Stimulated activated effector memory CD8-positive, alpha-beta T cell treated with anti-CD3 and anti-CD28 coated beads, Interleukin-12 subunit alpha, Interleukin-12 subunit beta, amount 100 ng/mL, for 72 hours (primary cell): ENCODE results near the gene CLCNKB.

ENCODE experiments used
- ATAC-seq: fragments of 150-1000 bp; cut with Tn5 transposase; 2 replicates; pipeline ENCODE4 v1.10.0; 2021
- DNase-seq, 2 donors: peaks; one replicate each; pipeline ENCODE4 v3.0.0; 2021 to 2022; ENCODE audit warnings: low spot score in 2 of 2
- H3K27ac Mint-ChIP-seq: one replicate; pipeline ENCODE4 v1.8.0; 2022; ENCODE audit warnings: mild to moderate bottlenecking, mixed read lengths
- H3K36me3 Mint-ChIP-seq: one replicate; pipeline ENCODE4 v1.8.0; 2022; ENCODE audit warnings: mild to moderate bottlenecking, mixed read lengths
- H3K4me1 Mint-ChIP-seq: one replicate; pipeline ENCODE4 v1.8.0; 2022; ENCODE audit warnings: mixed read lengths
- H3K4me3 Mint-ChIP-seq: one replicate; pipeline ENCODE4 v1.8.0; 2022; ENCODE audit warnings: mild to moderate bottlenecking, mixed read lengths
- H3K9me3 Mint-ChIP-seq: one replicate; pipeline ENCODE4 v1.8.0; 2022; ENCODE audit warnings: mixed read lengths

CLCNKB gene

GRCh38 chr1:16101623-16102022 lies 58.0 kb downstream of the CLCNKB start:
- Mint-ChIP-seq H3K36me3 (no peaks in the 10 kb centered on the region), H3K27ac (no peak overlapping the region), H3K4me3 (no peak overlapping the region), H3K9me3 (no peaks in the 10 kb centered on the region), H3K4me1 (peaks cover under 1% of the 10 kb centered on the region)
- DNase-seq (no peak), ATAC-seq (no peak)
